ENCODE results near the gene SLC25A47.

DNA sequence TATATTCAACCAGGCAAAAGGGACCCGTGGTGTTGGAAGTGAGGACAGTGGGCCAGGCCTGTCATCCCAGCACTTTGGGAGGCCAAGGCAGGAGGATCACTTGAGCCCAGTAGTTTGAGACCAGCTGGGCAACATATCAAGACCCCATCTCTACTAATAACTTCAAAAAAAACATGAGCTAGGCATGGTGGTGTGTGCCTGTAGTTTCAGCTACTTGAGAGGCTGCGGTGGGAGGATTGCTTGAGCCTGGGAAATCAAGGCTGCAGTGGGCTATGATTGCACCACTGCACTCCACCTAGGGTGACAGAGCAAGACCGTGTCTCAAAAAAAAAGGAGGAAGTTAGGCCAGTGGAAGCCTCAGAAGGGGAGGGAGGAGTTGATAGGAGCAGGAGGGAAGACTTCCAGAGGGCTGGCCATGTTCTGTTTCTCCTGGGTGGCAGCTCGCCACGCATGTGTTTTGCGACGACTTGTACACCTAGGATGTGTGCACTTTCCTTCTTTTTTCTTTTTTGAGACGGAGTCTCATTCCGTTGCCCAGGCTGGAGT, 27.0 kb upstream of the SLC25A47 start:
- TF ChIP-seq, protein P1, sequence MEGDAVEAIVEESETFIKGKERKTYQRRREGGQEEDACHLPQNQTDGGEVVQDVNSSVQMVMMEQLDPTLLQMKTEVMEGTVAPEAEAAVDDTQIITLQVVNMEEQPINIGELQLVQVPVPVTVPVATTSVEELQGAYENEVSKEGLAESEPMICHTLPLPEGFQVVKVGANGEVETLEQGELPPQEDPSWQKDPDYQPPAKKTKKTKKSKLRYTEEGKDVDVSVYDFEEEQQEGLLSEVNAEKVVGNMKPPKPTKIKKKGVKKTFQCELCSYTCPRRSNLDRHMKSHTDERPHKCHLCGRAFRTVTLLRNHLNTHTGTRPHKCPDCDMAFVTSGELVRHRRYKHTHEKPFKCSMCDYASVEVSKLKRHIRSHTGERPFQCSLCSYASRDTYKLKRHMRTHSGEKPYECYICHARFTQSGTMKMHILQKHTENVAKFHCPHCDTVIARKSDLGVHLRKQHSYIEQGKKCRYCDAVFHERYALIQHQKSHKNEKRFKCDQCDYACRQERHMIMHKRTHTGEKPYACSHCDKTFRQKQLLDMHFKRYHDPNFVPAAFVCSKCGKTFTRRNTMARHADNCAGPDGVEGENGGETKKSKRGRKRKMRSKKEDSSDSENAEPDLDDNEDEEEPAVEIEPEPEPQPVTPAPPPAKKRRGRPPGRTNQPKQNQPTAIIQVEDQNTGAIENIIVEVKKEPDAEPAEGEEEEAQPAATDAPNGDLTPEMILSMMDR (IDR thresholded peaks at IDR 0.05; ENCODE audit: extremely low read depth in 1 of 2, insufficient read depth in 1 of 2, low read depth in 1 of 2, low read length in 2 of 2) = no peak
- TF ChIP-seq GATA2 (IDR thresholded peaks at IDR 0.05; ENCODE audit: insufficient read depth, insufficient read length, low read depth, low read length) (no peak), POLR2A (IDR thresholded peaks at IDR 0.05; ENCODE audit: low read depth, low read length) (no peak), EZH2 (IDR thresholded peaks at IDR 0.05; ENCODE audit: borderline replicate concordance, low read depth, low read length, severe bottlenecking) (no peak), POLR2AphosphoS5 (IDR thresholded peaks at IDR 0.05; ENCODE audit: insufficient read depth, low read depth, low read length) (no peak), JUN (IDR thresholded peaks at IDR 0.05; ENCODE audit: borderline replicate concordance, insufficient read depth, insufficient read length, low read depth) (no peak)
- TF ChIP-seq, protein P2, sequence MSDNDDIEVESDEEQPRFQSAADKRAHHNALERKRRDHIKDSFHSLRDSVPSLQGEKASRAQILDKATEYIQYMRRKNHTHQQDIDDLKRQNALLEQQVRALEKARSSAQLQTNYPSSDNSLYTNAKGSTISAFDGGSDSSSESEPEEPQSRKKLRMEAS (IDR thresholded peaks at IDR 0.05; ENCODE audit: insufficient read depth, insufficient read length) = no peak
